NCI-H748 treated with DMSO at 0.1 percent for 48 hours (cell line): ENCODE measurements around the gene CD6.

Experiments used
- DNase-seq: peaks from one replicate; lab custom pipeline; 2025; lab: John Stamatoyannopoulos, UW

Gene CD6

DNA sequence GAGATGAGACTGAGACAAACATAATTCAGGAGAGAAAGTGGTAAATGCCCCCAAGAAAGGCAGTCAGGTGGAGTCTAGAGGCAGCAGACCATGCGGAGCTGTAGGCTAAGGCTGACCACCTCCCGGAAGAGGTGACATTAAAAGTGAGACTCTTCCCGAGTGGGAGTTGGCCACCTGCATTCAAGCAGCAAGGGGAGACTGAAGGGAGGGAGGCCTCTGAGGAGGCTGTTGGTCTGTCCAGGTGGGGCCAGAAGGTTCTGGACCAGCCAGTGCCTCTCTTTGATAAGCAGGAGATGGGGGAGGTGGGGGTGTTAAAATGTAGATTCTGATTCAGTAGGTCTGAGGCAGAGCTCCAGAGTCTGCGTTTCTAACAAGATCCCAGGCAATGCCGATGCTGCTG, 37.5 kb downstream of the CD6 start:
- no peak for DNase-seq

GRCh38 chr11:61009392-61010275, 38.2 kb downstream of the CD6 start:
- DNase-seq, result no peak

GRCh38 chr11:61010466-61011228, 39.2 kb downstream of the CD6 start:
- no peak for DNase-seq

DNA sequence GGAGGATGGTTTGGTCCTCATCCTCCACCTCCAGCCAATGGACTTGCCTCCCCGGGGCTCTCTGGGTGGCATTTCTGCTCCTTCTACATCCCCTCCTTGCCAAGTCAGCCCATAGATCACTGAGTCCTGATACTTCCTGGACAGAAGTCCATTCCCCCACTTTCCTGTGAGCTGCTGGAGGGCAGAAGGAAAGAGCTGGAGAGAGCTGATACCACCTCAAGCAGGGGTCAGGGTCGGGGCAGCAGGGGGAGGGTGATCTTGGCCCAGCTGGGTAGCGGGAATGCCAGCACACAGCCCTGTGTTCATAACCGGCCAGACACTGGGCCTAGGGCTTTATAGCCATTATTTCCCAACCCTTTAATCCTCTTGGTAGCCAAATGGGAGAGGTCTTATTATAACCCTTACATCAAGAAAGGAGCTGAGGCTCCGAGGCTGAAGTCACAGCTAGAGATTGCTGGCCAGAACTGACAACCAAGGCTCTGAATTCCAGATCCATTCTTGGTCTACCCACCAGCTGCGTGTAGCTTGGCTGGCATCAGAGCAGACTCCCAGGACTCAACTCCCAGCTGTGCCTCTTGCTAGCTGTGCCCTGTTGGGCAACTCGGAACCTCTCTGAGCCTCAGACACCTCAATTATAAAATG, 39.9 kb downstream of the CD6 start:
- no peak for DNase-seq

GRCh38 chr11:61011950-61012736, 40.7 kb downstream of the CD6 start:
- DNase-seq, result no peak

GRCh38 chr11:61012737-61013215, 41.3 kb downstream of the CD6 start:
- DNase-seq, result no peak

DNA sequence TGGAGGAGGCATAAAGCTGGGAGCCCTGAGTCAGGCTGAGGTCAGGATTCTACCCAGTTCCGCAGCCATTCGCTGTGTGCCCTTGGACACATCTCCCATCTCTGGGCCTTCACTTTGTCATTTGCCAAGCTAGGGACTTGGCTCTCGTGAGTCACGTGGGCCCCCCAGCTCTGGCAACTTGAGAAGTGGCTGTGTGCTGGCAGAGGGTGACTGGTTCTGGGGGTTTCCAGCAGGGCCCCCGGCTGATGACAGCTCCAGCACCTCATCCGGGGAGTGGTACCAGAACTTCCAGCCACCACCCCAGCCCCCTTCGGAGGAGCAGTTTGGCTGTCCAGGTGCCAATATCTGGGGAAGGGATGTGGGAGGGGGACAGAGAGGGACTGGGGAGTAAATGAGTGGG, 46.6 kb downstream of the CD6 start:
- DNase-seq, result no peak

GRCh38 chr11:61019037-61019831, 47.8 kb downstream of the CD6 start:
- DNase-seq, result no peak

- no peak for DNase-seq
Measured at GRCh38 chr11:61019832-61020405, 48.4 kb downstream of the CD6 start.

- no peak for DNase-seq
Measured at GRCh38 chr11:61020551-61021235, 49.2 kb downstream of the CD6 start.

- no peak for DNase-seq
Measured at GRCh38 chr11:61021661-61022212, 50.3 kb downstream of the CD6 start.

DNA sequence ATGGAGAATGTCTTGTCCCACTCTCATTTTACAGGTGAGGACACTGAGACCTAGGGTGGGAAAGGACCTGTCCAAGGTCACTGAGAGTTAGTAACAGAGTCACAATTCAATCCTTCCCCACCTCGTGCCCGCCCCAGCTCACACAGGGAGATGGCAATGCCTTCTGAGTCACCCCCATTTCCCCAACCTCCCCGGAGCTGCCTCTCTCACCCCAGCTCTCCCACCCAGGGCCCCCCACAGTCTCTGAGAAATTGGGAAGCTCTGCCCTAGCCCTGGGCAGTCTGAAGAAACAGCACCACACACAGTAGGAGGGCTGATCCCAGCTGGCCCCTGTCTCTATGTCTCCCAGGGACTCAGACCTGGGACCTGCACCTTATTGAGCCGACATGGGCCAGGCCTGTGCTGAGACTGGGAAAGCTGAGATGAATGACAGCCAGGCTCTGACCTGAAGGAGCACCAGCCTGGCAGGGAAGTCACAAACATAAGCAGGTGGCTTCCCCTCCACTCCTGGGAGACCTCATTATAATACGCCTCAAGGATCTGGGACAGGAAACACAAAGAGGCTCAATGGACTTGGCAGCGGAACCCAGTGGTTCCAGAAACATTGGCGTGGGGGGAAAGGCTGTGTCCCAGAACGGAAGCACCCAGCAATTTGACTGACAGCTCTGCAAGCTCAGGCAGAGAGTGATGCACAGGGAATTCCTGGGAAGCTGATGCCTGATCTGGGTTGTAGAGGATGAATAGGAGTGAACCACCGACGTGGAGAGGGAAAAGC, 51.0 kb downstream of the CD6 start:
- DNase-seq, result no peak

GRCh38 chr11:61023086-61023965, 51.8 kb downstream of the CD6 start:
- DNase-seq, result no peak

- DNase-seq, result no peak
Measured at GRCh38 chr11:61023966-61024295, 52.5 kb downstream of the CD6 start.

GRCh38 chr11:61024938-61025820, 53.7 kb downstream of the CD6 start:
- no peak for DNase-seq

GRCh38 chr11:61025821-61026120, 54.3 kb downstream of the CD6 start:
- DNase-seq, result no peak
